OCI-LY7 (cell line): ENCODE data around the gene ASB10. TPM values are rescaled to one million over a fixed set of nuclear protein-coding genes. Genes with fewer than 3 reads are reported as not detected.

Experiments
- BruUV-seq: library from RNA; stranded (reverse); fragments of 400-500 nt; replicated peaks from 2 replicates; lab custom pipeline; 2021; lab: Mats Ljungman, UMichigan
- CTCF ChIA-PET: fragments of 300-600 bp; sonication (Branson Sonifier 250); formaldehyde crosslinking; loops from one replicate; lab custom pipeline; 2022; ENCODE audit warnings: antibody characterized with exemption; ENCODE audit not compliant: unreplicated experiment; lab: Charles Lee
- POLR2A ChIA-PET: fragments of 300-600 bp; sonication (Branson Sonifier 250); formaldehyde crosslinking; loops from one replicate; lab custom pipeline; 2022; ENCODE audit warnings: antibody characterized with exemption; lab: Charles Lee
- DNase-seq: peaks from one replicate; pipeline ENCODE4 v3.0.0-alpha.2; 2015; ENCODE audit warnings: low spot score
- H2AFZ ChIP-seq: fragments of 200-600 bp; sonication (generic), shearing (Covaris generic); 2 replicates; pipeline ENCODE4 v1.6.1; 2014; ENCODE audit warnings: mild to moderate bottlenecking, antibody characterized with exemption, low read length, moderate library complexity
- H3K27ac ChIP-seq: fragments of 200-600 bp; sonication (generic); 2 replicates; pipeline ENCODE4 v1.5.1; 2014; ENCODE audit warnings: mixed run types, low read depth, mild to moderate bottlenecking, moderate library complexity, low read length, inconsistent platforms; ENCODE audit not compliant: poor library complexity, severe bottlenecking
- H3K36me3 ChIP-seq: fragments of 200-600 bp; sonication (generic); 2 replicates; pipeline ENCODE4 v1.6.1; 2014; ENCODE audit warnings: mild to moderate bottlenecking, antibody characterized with exemption, low read length, moderate library complexity, mixed read lengths; ENCODE audit not compliant: insufficient read depth
- H3K4me1 ChIP-seq: fragments of 200-600 bp; sonication (generic); 2 replicates; pipeline ENCODE4 v1.5.1; 2014; ENCODE audit warnings: mild to moderate bottlenecking, low read length; ENCODE audit not compliant: insufficient read depth, poor library complexity, severe bottlenecking
- H3K4me2 ChIP-seq: fragments of 200-600 bp; sonication (generic); 2 replicates; pipeline ENCODE4 v1.6.1; 2014; ENCODE audit warnings: mild to moderate bottlenecking, low read length
- H3K4me3 ChIP-seq: fragments of 200-600 bp; sonication (generic); 2 replicates; pipeline ENCODE4 v1.5.1; 2014; ENCODE audit warnings: mild to moderate bottlenecking, low read depth, low read length; ENCODE audit not compliant: poor library complexity, severe bottlenecking
- H3K79me2 ChIP-seq: fragments of 200-600 bp; sonication (generic); 2 replicates; pipeline ENCODE4 v1.6.1; 2016; ENCODE audit warnings: low read depth, mild to moderate bottlenecking, low read length, moderate library complexity, mixed read lengths; ENCODE audit not compliant: insufficient read depth
- H3K9me2 ChIP-seq: fragments of 200-600 bp; sonication (generic); 2 replicates; pipeline ENCODE4 v1.6.1; 2016; ENCODE audit warnings: mild to moderate bottlenecking, low read length, mixed read lengths; ENCODE audit not compliant: insufficient read depth
- H3K9me3 ChIP-seq: fragments of 200-600 bp; sonication (generic); 2 replicates; pipeline ENCODE4 v1.6.1; 2014; ENCODE audit warnings: mild to moderate bottlenecking, mixed run types, low read length, mixed read lengths
- H4K20me1 ChIP-seq: fragments of 200-600 bp; sonication (generic); 2 replicates; pipeline ENCODE4 v1.6.1; 2014; ENCODE audit warnings: mild to moderate bottlenecking, antibody characterized with exemption, low read length, moderate library complexity, mixed read lengths; ENCODE audit not compliant: insufficient read depth
- CTCF ChIP-seq: fragments of 200-600 bp; sonication (generic); conservative IDR thresholded peaks from 2 replicates; pipeline ENCODE4 v1.5.1; 2014; ENCODE audit warnings: mild to moderate bottlenecking, antibody characterized with exemption, low read length, moderate library complexity, mixed read lengths
- EZH2phosphoT487 ChIP-seq: fragments of 200-600 bp; sonication (generic); IDR thresholded peaks from 2 replicates; pipeline ENCODE4 v1.6.1; 2018; ENCODE audit warnings: low read depth, borderline replicate concordance, mild to moderate bottlenecking, mixed run types, antibody characterized with exemption, low read length, moderate library complexity, mixed read lengths
- intact Hi-C: fragments of 100-400 bp; cut with micrococcal nuclease; formaldehyde crosslinking; loops from one replicate; pipeline ENCODE4 v1.10.0; 2022; ENCODE audit not compliant: unreplicated experiment
- total RNA-seq, 2 experiments: library from RNA; depleted of rRNA in 1 of 2; stranded (reverse); fragments of >200 nt in 1 of 2; shearing (Covaris generic) in 1 of 2; gene quantifications; 2 replicates each; pipeline ENCODE4 v1.2.3, GENCODE V29; 2014 to 2022

ASB10 gene
- total RNA-seq, 2 experiments from 2014 or later, result not detected

DNA sequence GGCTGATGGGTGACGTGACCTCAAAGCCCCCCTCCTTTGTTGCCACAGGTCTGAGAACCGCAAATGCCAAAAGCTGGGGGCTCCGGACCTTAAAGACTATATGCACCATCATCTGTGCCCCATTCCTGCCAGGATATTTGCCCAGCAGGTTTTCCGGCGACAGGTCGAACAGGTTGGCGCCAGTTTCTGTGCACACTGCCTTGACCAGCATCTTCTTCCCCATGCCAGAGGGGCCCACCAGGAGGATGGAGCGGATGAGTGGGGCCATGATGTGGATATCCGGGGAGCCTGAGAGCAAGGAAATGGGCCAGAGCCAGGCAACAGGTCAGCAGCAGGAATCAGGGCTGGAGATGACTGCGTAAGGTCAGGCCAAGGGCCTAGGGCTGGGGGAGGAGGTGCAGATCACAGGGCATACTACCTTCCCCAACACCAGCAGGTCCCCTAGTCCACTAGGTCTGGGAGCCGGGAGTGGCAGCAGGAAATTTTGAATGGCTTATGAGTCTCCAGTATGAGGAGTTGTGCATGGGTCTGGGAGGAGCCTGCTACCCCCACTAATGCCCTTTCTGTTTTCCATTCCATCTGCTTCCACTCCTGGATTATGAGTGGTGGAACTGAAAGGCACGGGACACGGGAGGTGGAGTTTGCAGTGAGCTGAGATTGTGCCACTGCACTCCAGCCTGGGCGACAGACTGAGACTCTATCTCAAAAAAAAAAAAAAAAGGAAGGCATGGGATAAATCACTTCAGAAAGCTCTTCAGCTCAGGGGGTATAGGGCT, 6.3 kb upstream of the ASB10 start:
- POLR2A ChIA-PET, result no interaction called here
- no peak overlapping the region for H3K27ac ChIP-seq
- no peaks in the 10 kb centered on the region for H3K4me1 ChIP-seq
- no peak for DNase-seq
- TF ChIP-seq EZH2phosphoT487 (no peak), CTCF (no peak)
- H3K4me3 ChIP-seq, result no peak overlapping the region
- no peak overlapping the region for H2AFZ ChIP-seq
- intact Hi-C loops, result no loop called here
- H4K20me1 ChIP-seq, result no peaks in the 10 kb centered on the region
- H3K36me3 ChIP-seq, result no peaks in the 10 kb centered on the region
- H3K4me2 ChIP-seq, result no peak overlapping the region
- H3K9me2 ChIP-seq, result no peaks in the 10 kb centered on the region
- no TSS peak for BruUV-seq
- CTCF ChIA-PET, result no interaction called here
- no peaks in the 10 kb centered on the region for H3K9me3 ChIP-seq
- H3K79me2 ChIP-seq, result no peaks in the 10 kb centered on the region

GRCh38 chr7:151192002-151192539, 5.0 kb upstream of the ASB10 start:
- TF ChIP-seq CTCF (no peak), EZH2phosphoT487 (no peak)
- Histone ChIP-seq H3K79me2 (no peaks in the 10 kb centered on the region), H3K4me2 (no peak overlapping the region), H3K9me3 (no peaks in the 10 kb centered on the region), H2AFZ (no peak overlapping the region), H4K20me1 (no peaks in the 10 kb centered on the region), H3K27ac (no peak overlapping the region), H3K4me1 (peaks cover 7% of the 10 kb centered on the region), H3K4me3 (no peak overlapping the region), H3K9me2 (no peaks in the 10 kb centered on the region), H3K36me3 (no peaks in the 10 kb centered on the region)
- no peak for DNase-seq
- POLR2A ChIA-PET, result no interaction called here
- no TSS peak for BruUV-seq
- intact Hi-C loops, result no loop called here
- CTCF ChIA-PET, result no interaction called here

GRCh38 chr7:151191544-151191943, 4.5 kb upstream of the ASB10 start:
- Histone ChIP-seq H3K36me3 (no peaks in the 10 kb centered on the region), H3K79me2 (no peaks in the 10 kb centered on the region), H3K4me1 (peaks cover 7% of the 10 kb centered on the region), H3K9me2 (no peaks in the 10 kb centered on the region), H2AFZ (no peak overlapping the region), H3K4me2 (no peak overlapping the region), H3K9me3 (no peaks in the 10 kb centered on the region), H3K27ac (no peak overlapping the region), H4K20me1 (no peaks in the 10 kb centered on the region), H3K4me3 (no peak overlapping the region)
- ChIA-PET POLR2A (no interaction called here), CTCF (no interaction called here)
- BruUV-seq, result no TSS peak
- no peak for DNase-seq
- no peak for TF ChIP-seq EZH2phosphoT487
- no peak for TF ChIP-seq CTCF
- intact Hi-C loops, result no loop called here
